Endometrium (tissue), 2 donors: ENCODE measurements around the gene OTOA.
"Not testable (repeated sequence)": the region's sequence is repeated elsewhere in the genome, so short reads cannot be mapped to it uniquely, and the experiment has no call there.

ENCODE experiments used
- FAIRE-seq: peaks from 2 replicates; lab custom pipeline; 2012; peaks lifted over from hg19 to GRCh38; lab: Jason Lieb, UNC
- donor health status: control.
- donor health status: control.

Gene OTOA

GRCh38 chr16:21680714-21681113 is 16.9 kb downstream of the OTOA start:
- FAIRE-seq = not testable (repeated sequence)

- no peak for FAIRE-seq
Observed at GRCh38 chr16:21683184-21683583, 19.4 kb downstream of the OTOA start.

GRCh38 chr16:21684199-21684598 is 20.4 kb downstream of the OTOA start:
- FAIRE-seq = no peak

GRCh38 chr16:21685034-21685455 is 21.3 kb downstream of the OTOA start:
- no peak for FAIRE-seq

GRCh38 chr16:21689107-21689506 is 25.3 kb downstream of the OTOA start:
- FAIRE-seq = no peak

- FAIRE-seq = not testable (repeated sequence)
Observed at GRCh38 chr16:21690967-21691366, 27.2 kb downstream of the OTOA start.

- no peak for FAIRE-seq
Observed at GRCh38 chr16:21694609-21695008, 30.8 kb downstream of the OTOA start.

GRCh38 chr16:21697032-21697431 is 33.3 kb downstream of the OTOA start:
- FAIRE-seq = no peak

GRCh38 chr16:21698169-21699032 is 34.6 kb downstream of the OTOA start:
- no peak for FAIRE-seq

GRCh38 chr16:21701271-21701670 is 37.5 kb downstream of the OTOA start:
- FAIRE-seq = no peak

- no peak for FAIRE-seq
Observed at GRCh38 chr16:21702276-21702675, 38.5 kb downstream of the OTOA start.

- FAIRE-seq = no peak
Observed at GRCh38 chr16:21703156-21703555, 39.4 kb downstream of the OTOA start.

GRCh38 chr16:21703589-21704174 is 39.9 kb downstream of the OTOA start:
- FAIRE-seq = no peak

- FAIRE-seq = no peak
Observed at GRCh38 chr16:21704266-21704665, 40.5 kb downstream of the OTOA start.

GRCh38 chr16:21704733-21705132 is 41.0 kb downstream of the OTOA start:
- no peak for FAIRE-seq

- FAIRE-seq = peak; percentile 70
Observed at GRCh38 chr16:21708533-21709115, 44.9 kb downstream of the OTOA start.

- FAIRE-seq = no peak
Observed at GRCh38 chr16:21710938-21711337, 47.2 kb downstream of the OTOA start.

GRCh38 chr16:21713549-21714368 is 50.0 kb downstream of the OTOA start:
- no peak for FAIRE-seq

GRCh38 chr16:21714369-21714618 is 50.5 kb downstream of the OTOA start:
- FAIRE-seq = not testable (repeated sequence)

- no peak for FAIRE-seq
Observed at GRCh38 chr16:21717608-21718007, 53.8 kb downstream of the OTOA start.

- no peak for FAIRE-seq
Observed at GRCh38 chr16:21719283-21719682, 55.5 kb downstream of the OTOA start.

GRCh38 chr16:21720533-21720932 is 56.8 kb downstream of the OTOA start:
- no peak for FAIRE-seq
